CD4-positive, alpha-beta T cell treated with Interleukin-15 for 1 hour (primary cell): Measurements from ENCODE around the gene KCNK6.
"Not testable (repeated sequence)": the region's sequence is repeated elsewhere in the genome, so short reads cannot be mapped to it uniquely, and the experiment has no call there.

ENCODE experiments used
- DNase-seq: peaks from one replicate; pipeline ENCODE4 v3.0.0-alpha.2; 2020

KCNK6 gene

DNA sequence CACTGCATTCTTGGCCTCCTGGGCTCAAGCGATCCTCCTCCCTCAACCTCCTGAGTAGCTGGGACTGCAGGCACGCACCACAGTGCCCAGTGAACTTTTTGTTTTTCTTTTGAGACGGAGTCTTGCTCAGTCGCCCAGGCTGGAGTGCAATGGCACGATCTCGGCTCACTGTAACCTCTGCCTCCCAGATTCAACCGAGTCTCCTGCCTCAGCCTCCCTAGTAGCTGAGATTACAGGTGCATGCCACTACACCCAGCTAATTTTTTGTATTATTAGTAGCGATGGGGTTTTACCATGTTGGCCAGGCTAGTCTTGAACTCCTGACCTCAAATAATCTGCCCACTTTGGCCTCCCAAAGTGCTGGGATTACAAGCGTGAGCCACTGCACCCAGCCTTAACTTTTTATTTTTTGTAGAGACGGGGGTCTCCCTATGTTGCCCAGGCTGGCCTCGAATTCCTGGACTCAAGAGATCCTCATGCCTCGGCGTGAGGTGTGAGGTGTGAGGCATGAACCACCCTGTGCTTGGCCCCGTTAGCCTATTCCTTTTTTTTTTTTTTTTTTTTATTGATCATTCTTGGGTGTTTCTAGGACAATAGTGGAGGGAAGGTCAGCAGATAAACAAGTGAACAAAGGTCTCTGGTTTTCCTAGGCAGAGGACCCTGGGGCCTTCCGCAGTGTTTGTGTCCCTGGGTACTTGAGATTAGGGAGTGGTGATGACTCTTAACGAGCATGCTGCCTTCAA lies 43.5 kb downstream of the KCNK6 start:
- not testable (repeated sequence) for DNase-seq

DNA sequence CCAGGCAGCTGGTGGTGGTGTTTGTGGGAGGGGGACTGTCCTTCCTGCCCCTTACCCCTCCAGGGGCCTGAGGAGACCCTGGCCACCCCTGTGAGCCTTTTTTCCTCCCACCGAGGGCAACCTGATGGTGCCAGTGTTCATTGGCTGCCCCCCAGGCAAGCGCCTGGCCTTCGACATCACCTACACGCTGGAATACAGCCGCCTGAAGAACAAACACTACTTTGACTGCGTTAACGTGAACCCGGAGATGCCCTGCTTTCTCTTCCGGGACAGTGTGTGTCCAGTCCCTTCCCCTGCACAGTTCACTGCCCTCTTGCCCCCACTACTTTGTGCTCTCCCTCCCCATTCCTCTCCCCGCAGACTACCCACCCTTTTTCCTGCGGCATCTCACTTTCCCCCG lies 47.4 kb downstream of the KCNK6 start:
- no peak for DNase-seq

- no peak for DNase-seq
Measured at GRCh38 chr19:38369584-38369983, 49.9 kb downstream of the KCNK6 start.

GRCh38 chr19:38370299-38370698 lies 50.7 kb downstream of the KCNK6 start:
- no peak for DNase-seq

GRCh38 chr19:38371081-38371480 lies 51.4 kb downstream of the KCNK6 start:
- DNase-seq = no peak

DNA sequence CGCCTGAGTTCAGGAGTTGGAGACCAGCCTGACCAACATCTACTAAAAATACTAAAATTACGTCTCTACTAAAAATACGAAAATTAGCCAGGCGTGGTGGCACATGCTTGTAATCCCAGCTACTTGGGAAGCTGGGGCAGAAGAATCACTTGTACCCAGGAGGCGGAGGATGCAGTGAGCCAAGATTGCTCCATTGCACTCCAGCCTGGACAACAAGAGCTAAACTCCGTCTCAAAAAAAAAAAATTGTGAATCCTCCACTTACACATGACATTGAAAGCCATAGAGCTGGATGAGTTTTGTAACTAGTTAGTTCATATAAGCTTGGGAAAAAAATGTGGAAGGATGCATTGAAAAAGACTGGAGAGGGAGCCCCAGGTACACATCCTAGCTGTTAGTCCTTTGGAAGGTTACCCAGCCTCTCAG lies 54.3 kb downstream of the KCNK6 start:
- no peak for DNase-seq

- DNase-seq = peak; percentile 100
Measured at GRCh38 chr19:38374332-38375097, 54.9 kb downstream of the KCNK6 start, which contains the start of gene PSMD8. PSMD8 (plus strand) TSS chr19:38374571; CDS start chr19:38374602, 31 bp downstream.

DNA sequence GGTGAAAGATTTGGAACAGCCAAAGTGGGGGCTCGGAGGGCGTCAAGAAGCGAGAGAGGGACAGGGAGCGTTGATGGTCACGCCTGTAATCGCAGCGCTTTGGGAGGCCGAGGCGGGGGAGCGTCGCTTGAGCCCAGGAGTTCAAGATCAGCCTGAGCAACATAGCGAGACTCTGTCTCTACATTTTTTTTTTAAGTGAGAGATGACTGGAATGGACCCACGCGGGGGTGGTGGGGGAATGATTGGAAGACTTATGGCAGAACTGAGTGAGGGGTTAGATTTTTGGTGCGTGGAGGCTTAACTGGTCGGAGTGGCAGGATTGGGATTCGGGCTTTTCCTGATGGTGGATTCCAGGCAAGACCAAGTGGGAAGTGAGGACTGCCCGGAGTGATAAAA lies 55.5 kb downstream of the KCNK6 start:
- no peak for DNase-seq

GRCh38 chr19:38375748-38376147 lies 56.1 kb downstream of the KCNK6 start:
- DNase-seq = no peak

- DNase-seq = no peak
Measured at GRCh38 chr19:38376576-38376975, 56.9 kb downstream of the KCNK6 start.

GRCh38 chr19:38377052-38377451 lies 57.4 kb downstream of the KCNK6 start:
- no peak for DNase-seq

GRCh38 chr19:38378866-38379265 lies 59.2 kb downstream of the KCNK6 start:
- DNase-seq = no peak

GRCh38 chr19:38381138-38381537 lies 61.5 kb downstream of the KCNK6 start:
- DNase-seq = no peak
